PC-9 (cell line): ENCODE data around the gene CR2. TPM values are rescaled to one million over a fixed set of nuclear protein-coding genes. Genes with fewer than 3 reads are reported as not detected.
A peak's percentile ranks its signal among the peaks of the same experiment; 100 is the strongest.

Experiments used
- Bru-seq: library from RNA; stranded (reverse); fragments of 400-500 nt; gene quantifications from one replicate; lab custom pipeline; 2021; lab: Mats Ljungman, UMichigan
- BruChase-seq, 2 experiments: library from RNA; stranded (reverse); fragments of 400-500 nt; gene quantifications; one replicate each; lab custom pipeline; 2021; lab: Mats Ljungman, UMichigan
- BruUV-seq: library from RNA; stranded (reverse); fragments of 400-500 nt; replicated peaks from 2 replicates; lab custom pipeline; 2021; lab: Mats Ljungman, UMichigan
- CTCF ChIA-PET: fragments of 300-600 bp; sonication (Branson Sonifier 250); formaldehyde crosslinking; loops from one replicate; lab custom pipeline; 2022; ENCODE audit warnings: antibody characterized with exemption; lab: Charles Lee
- POLR2A ChIA-PET: fragments of 300-600 bp; sonication (Branson Sonifier 250); formaldehyde crosslinking; loops from one replicate; lab custom pipeline; 2022; ENCODE audit warnings: antibody characterized with exemption; ENCODE audit not compliant: unreplicated experiment; lab: Charles Lee
- DNase-seq, 2 experiments: peaks; one replicate each; pipeline versions ENCODE4 v3.0.0 to v3.0.0-alpha.2; 2015 to 2022; ENCODE audit warnings: mixed read lengths in 1 of 2
- H2AFZ ChIP-seq: fragments of 200-600 bp; sonication (generic); 2 replicates; pipeline ENCODE4 v1.8.1; 2017; ENCODE audit warnings: antibody characterized with exemption
- H3F3A ChIP-seq: fragments of 200-600 bp; sonication (generic); 2 replicates; pipeline ENCODE4 v1.8.1; 2017; ENCODE audit warnings: antibody characterized with exemption, mild to moderate bottlenecking, low read depth; ENCODE audit not compliant: insufficient read depth
- H3K27ac ChIP-seq: fragments of 200-600 bp; sonication (generic); 2 replicates; pipeline ENCODE4 v1.6.1; 2016; ENCODE audit warnings: mixed run types
- H3K27me3 ChIP-seq: fragments of 200-600 bp; sonication (generic); 2 replicates; pipeline ENCODE4 v1.6.1; 2016; ENCODE audit warnings: low read depth, mixed run types; ENCODE audit not compliant: insufficient read depth
- H3K36me3 ChIP-seq: fragments of 200-600 bp; sonication (generic); 2 replicates; pipeline ENCODE4 v1.6.1; 2016; ENCODE audit warnings: low read depth, mixed run types
- H3K4me1 ChIP-seq: fragments of 200-600 bp; sonication (generic); replicated peaks from 2 replicates; pipeline ENCODE4 v1.6.1; 2016; ENCODE audit warnings: mixed run types; ENCODE audit not compliant: insufficient read depth
- H3K4me2 ChIP-seq: fragments of 200-600 bp; sonication (generic); 2 replicates; pipeline ENCODE4 v1.6.1; 2017; ENCODE audit warnings: mixed run types
- H3K4me3 ChIP-seq: fragments of 200-600 bp; sonication (generic); 2 replicates; pipeline ENCODE4 v1.6.1; 2016; ENCODE audit warnings: mixed run types
- H3K79me2 ChIP-seq: fragments of 200-600 bp; sonication (generic); 2 replicates; pipeline ENCODE4 v1.6.1; 2017; ENCODE audit warnings: low read depth, mixed run types
- H3K9me2 ChIP-seq: fragments of 200-600 bp; sonication (generic); 2 replicates; pipeline ENCODE4 v1.8.1; 2017; ENCODE audit warnings: mild to moderate bottlenecking; ENCODE audit not compliant: insufficient read depth
- H3K9me3 ChIP-seq: fragments of 200-600 bp; sonication (generic); 2 replicates; pipeline ENCODE4 v1.8.1; 2016; ENCODE audit warnings: low read depth; ENCODE audit not compliant: insufficient read depth
- H4K20me1 ChIP-seq: fragments of 200-600 bp; sonication (generic); 2 replicates; pipeline ENCODE4 v1.8.1; 2017; ENCODE audit not compliant: insufficient read depth
- EZH2 ChIP-seq: fragments of 200-600 bp; sonication (generic); IDR thresholded peaks from 2 replicates; pipeline ENCODE4 v1.8.0; 2017; ENCODE audit warnings: antibody characterized with exemption, low read depth
- intact Hi-C: fragments of 100-400 bp; cut with micrococcal nuclease; formaldehyde crosslinking; loops from one replicate; pipeline ENCODE4 v1.10.0; 2022; ENCODE audit not compliant: unreplicated experiment
- long read RNA-seq: library from polyadenylated mRNA; stranded (forward); transcript quantifications from one replicate; pipeline ENCODE4 v2.0.0, GENCODE V29; 2022
- total RNA-seq: library from RNA; stranded (reverse); gene quantifications from 2 replicates; pipeline ENCODE4 v1.2.3, GENCODE V29; 2021
- TF ChIP-seq, protein P1 (sequence below): fragments of 200-600 bp; sonication (generic); conservative IDR thresholded peaks from 2 replicates; pipeline ENCODE4 v1.6.1; 2017; ENCODE audit warnings: mixed run types, antibody characterized with exemption, mild to moderate bottlenecking, moderate library complexity

Gene CR2
- total RNA-seq (0.88 and 4.3 TPM in 2 replicates), Bru-seq, nascent RNA (percentile 12 among the genes with signal in this experiment), BruChase-seq, experiment 1, labeled RNA remaining after a 2-hour chase (percentile 17 among the genes with signal in this experiment), BruChase-seq, experiment 2, labeled RNA remaining after a 6-hour chase (percentile 18 among the genes with signal in this experiment)
- long read RNA-seq, full-length matches to known transcripts = 1 of 2 reads
- long read RNA-seq, partial matches to known transcripts = 0 of 2 reads
- long read RNA-seq, other reads (novel, unspliced or antisense) = 1 of 2 reads

DNA sequence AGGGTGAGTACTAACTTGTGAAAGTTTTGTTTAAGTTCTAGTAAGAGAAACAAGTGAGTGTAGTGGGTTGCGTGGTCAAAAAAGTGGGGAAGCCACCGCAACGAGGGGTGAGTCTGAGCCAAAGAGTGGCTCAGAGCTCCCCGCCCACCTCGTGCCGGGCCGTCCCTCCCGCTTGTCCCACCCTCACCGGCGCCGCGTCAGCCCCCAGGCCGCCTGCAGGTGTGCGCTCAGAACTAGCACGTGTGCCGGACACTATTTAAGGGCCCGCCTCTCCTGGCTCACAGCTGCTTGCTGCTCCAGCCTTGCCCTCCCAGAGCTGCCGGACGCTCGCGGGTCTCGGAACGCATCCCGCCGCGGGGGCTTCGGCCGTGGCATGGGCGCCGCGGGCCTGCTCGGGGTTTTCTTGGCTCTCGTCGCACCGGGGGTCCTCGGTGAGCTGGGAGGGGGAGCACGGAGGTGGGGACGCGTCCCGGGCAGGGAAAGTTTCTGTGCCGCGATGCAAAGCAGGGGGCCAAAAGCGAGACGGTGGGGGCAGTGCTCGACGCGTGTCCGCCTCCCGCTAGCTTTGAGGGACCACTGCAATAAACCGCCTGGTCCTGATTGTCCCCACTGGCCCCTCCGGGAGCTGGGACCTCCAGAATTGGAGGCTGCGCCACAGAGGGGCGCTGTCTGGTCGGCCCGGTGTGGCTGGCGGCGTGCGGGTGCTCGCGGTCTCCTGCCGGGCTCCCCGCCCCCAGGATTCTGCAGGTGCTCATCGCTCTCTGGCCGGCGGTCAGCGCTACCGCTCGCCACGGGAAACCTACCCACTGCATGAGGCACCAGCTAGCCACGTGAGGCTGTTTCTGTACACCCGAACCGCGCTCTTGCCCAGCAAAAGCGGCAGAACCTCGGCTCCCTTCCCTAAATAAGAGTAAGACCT lies at the start of gene CR2:
Gene CR2 (plus strand): TSS at position 283 of the 919 bp plus-strand sequence. CDS start 91 bp downstream, at position 374.
- H3K9me3 ChIP-seq = no peaks in the 10 kb centered on the region
- intact Hi-C loops = no loop called here
- H3K27ac ChIP-seq = no peak within 1 kb of the TSS
- POLR2A ChIA-PET = interaction anchor here (0.5 to 0.6 kb wide), 3 partner anchors 27 to 65 kb away, joined by 3 to 8 read pairs (median 3); no protein-coding TSS in a partner anchor
- H3K79me2 ChIP-seq = no peaks in the 10 kb centered on the region
- CTCF ChIA-PET = interaction anchor here (0.6 kb wide), 1 partner anchor 48 kb away, joined by 3 read pairs; no protein-coding TSS in a partner anchor
- H2AFZ ChIP-seq = peak within 1 kb of the TSS; percentile 87
- no peaks in the 10 kb centered on the region for H3K9me2 ChIP-seq
- H3K4me1 ChIP-seq = peaks cover 9% of the 10 kb centered on the region
- no TSS peak for BruUV-seq
- H3K27me3 ChIP-seq = peaks cover 9% of the 10 kb centered on the region; the same call in 1 of the 2 replicates
- peak within 1 kb of the TSS; percentile 66 for H3K4me3 ChIP-seq
- no peaks in the 10 kb centered on the region for H3K36me3 ChIP-seq
- peak; percentile 58 to 59 for DNase-seq
- peak within 1 kb of the TSS; percentile 88 for H3K4me2 ChIP-seq
- TF ChIP-seq, protein P1, sequence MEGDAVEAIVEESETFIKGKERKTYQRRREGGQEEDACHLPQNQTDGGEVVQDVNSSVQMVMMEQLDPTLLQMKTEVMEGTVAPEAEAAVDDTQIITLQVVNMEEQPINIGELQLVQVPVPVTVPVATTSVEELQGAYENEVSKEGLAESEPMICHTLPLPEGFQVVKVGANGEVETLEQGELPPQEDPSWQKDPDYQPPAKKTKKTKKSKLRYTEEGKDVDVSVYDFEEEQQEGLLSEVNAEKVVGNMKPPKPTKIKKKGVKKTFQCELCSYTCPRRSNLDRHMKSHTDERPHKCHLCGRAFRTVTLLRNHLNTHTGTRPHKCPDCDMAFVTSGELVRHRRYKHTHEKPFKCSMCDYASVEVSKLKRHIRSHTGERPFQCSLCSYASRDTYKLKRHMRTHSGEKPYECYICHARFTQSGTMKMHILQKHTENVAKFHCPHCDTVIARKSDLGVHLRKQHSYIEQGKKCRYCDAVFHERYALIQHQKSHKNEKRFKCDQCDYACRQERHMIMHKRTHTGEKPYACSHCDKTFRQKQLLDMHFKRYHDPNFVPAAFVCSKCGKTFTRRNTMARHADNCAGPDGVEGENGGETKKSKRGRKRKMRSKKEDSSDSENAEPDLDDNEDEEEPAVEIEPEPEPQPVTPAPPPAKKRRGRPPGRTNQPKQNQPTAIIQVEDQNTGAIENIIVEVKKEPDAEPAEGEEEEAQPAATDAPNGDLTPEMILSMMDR = peak; percentile 51; the same call in 1 of the 2 replicates
- TF ChIP-seq EZH2 = no peak
- no peaks in the 10 kb centered on the region for H3F3A ChIP-seq
- H4K20me1 ChIP-seq = no peaks in the 10 kb centered on the region

DNA sequence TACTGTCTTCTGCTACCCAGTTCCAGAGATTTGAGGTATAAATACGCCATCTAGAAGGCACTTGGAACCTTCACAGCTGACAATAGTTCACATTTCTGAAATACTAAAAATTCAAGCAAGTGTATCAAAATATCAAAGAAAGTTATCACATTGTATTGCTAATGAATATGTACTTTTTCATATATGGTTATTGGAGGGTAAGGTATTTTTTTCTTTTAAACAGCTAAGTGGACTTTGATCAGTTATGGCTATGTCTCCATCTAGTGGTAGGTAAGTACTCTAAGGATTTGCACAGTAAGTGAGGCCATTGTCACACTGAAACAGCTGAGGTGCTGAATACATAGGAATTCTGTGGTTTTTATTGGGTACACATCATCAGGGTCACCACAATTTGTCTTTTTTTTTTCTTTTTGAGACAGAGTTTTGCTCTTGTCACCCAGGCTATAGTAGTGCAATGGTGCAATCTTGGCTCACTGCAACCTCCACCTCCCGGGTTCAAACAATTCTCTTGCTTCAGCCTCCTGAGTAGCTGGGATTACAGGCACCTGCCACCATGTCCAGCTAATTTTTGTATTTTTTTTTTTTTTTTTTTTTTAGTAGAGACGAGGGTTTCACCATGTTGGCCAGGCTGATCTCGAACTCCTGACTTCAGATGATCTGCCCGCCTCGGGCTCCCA lies 49.1 kb upstream of the CR2 start:
- Histone ChIP-seq H3F3A (peaks cover 4% of the 10 kb centered on the region; the same call in 1 of the 2 replicates), H3K36me3 (no peaks in the 10 kb centered on the region), H2AFZ (no peak overlapping the region), H3K4me2 (no peak overlapping the region), H3K9me3 (no peaks in the 10 kb centered on the region), H3K4me3 (no peak overlapping the region), H3K4me1 (peaks cover 11% of the 10 kb centered on the region), H3K27ac (no peak overlapping the region), H3K27me3 (no peaks in the 10 kb centered on the region), H3K9me2 (no peaks in the 10 kb centered on the region), H4K20me1 (no peaks in the 10 kb centered on the region), H3K79me2 (no peaks in the 10 kb centered on the region)
- intact Hi-C loops = loop anchor here (1.0 to 5.0 kb wide), 4 partner anchors 94 to 493 kb away; no protein-coding TSS in a partner anchor
- no TSS peak for BruUV-seq
- CTCF ChIA-PET = interaction anchor here (0.6 to 1.8 kb wide), 6 partner anchors 12 to 669 kb away, joined by 3 to 14 read pairs (median 3); partner anchors contain the start of gene C1orf116
- DNase-seq = peak in 1 of 2 experiments; percentile 76
- POLR2A ChIA-PET = interaction anchor here (0.7 kb wide), 1 partner anchor 352 kb away, joined by 3 read pairs; no protein-coding TSS in a partner anchor
- TF ChIP-seq EZH2 = no peak
- TF ChIP-seq, protein P1 = peak; percentile 87
